Progenitor cell of endocrine pancreas (in vitro differentiated cells): ENCODE data around the gene PTPN9. TPM values are rescaled to one million over a fixed set of nuclear protein-coding genes. Genes with fewer than 3 reads are reported as not detected.

ENCODE experiments used
- DNase-seq: peaks from one replicate; pipeline ENCODE4 v3.0.0; 2021; ENCODE audit warnings: low spot score; ENCODE audit not compliant: unreplicated experiment
- H3K27ac Mint-ChIP-seq: 2 replicates; pipeline ENCODE4 v1.8.0; 2021; ENCODE audit warnings: mild to moderate bottlenecking, moderate library complexity, mixed read lengths
- H3K27me3 Mint-ChIP-seq: 2 replicates; pipeline ENCODE4 v1.8.0; 2021; ENCODE audit warnings: mixed read lengths
- H3K36me3 Mint-ChIP-seq: 2 replicates; pipeline ENCODE4 v1.8.0; 2022; ENCODE audit warnings: mixed read lengths; ENCODE audit not compliant: insufficient read depth
- H3K4me1 Mint-ChIP-seq: 2 replicates; pipeline ENCODE4 v1.8.0; 2021; ENCODE audit warnings: low read depth, mixed read lengths
- H3K4me3 Mint-ChIP-seq: 2 replicates; pipeline ENCODE4 v1.8.0; 2021; ENCODE audit warnings: low read depth, mild to moderate bottlenecking, moderate library complexity, mixed read lengths
- H3K9me3 Mint-ChIP-seq: 2 replicates; pipeline ENCODE4 v1.8.0; 2021; ENCODE audit warnings: low read depth, mixed read lengths
- CTCF ChIP-seq: fragments of 200-600 bp; sonication (generic); IDR thresholded peaks from one replicate; pipeline ENCODE4 v1.5.0; 2021; ENCODE audit warnings: antibody characterized with exemption, mild to moderate bottlenecking; ENCODE audit not compliant: unreplicated experiment
- total RNA-seq: library from RNA; stranded (reverse); gene quantifications from 2 replicates; pipeline ENCODE4 v1.2.1, GENCODE V29; 2021

PTPN9 gene
- total RNA-seq, 1 donor from 2014 or later: 37.1 TPM

- no peak for TF ChIP-seq CTCF
- H3K4me3 Mint-ChIP-seq: no peak overlapping the region
- no peaks in the 10 kb centered on the region for H3K4me1 Mint-ChIP-seq
- H3K9me3 Mint-ChIP-seq: no peaks in the 10 kb centered on the region
- H3K36me3 Mint-ChIP-seq: peaks cover 15% of the 10 kb centered on the region
- no peaks in the 10 kb centered on the region for H3K27me3 Mint-ChIP-seq
- no peak for DNase-seq
- H3K27ac Mint-ChIP-seq: peak overlapping the region; percentile 19
Observed at GRCh38 chr15:75437721-75438120, 141.4 kb downstream of the PTPN9 start.

GRCh38 chr15:75436881-75437280 is 142.2 kb downstream of the PTPN9 start:
- Mint-ChIP-seq H3K36me3 (peaks cover 14% of the 10 kb centered on the region), H3K27ac (peak overlapping the region; percentile 83), H3K4me3 (no peak overlapping the region), H3K9me3 (no peaks in the 10 kb centered on the region), H3K4me1 (peaks cover 1% of the 10 kb centered on the region), H3K27me3 (no peaks in the 10 kb centered on the region)
- no peak for DNase-seq
- no peak for TF ChIP-seq CTCF

- Mint-ChIP-seq H3K4me1 (peaks cover 4% of the 10 kb centered on the region), H3K27me3 (no peaks in the 10 kb centered on the region), H3K4me3 (no peak overlapping the region), H3K36me3 (peaks cover 12% of the 10 kb centered on the region), H3K9me3 (no peaks in the 10 kb centered on the region), H3K27ac (peak overlapping the region; percentile 35)
- no peak for DNase-seq
- TF ChIP-seq CTCF: no peak
Observed at GRCh38 chr15:75431682-75432081, 147.4 kb downstream of the PTPN9 start.

- no peak for DNase-seq
- no peaks in the 10 kb centered on the region for H3K27me3 Mint-ChIP-seq
- peaks cover 13% of the 10 kb centered on the region for H3K36me3 Mint-ChIP-seq
- no peak for TF ChIP-seq CTCF
- H3K9me3 Mint-ChIP-seq: no peaks in the 10 kb centered on the region
- H3K4me3 Mint-ChIP-seq: no peak overlapping the region
- H3K27ac Mint-ChIP-seq: peak overlapping the region; percentile 35
- peaks cover 6% of the 10 kb centered on the region for H3K4me1 Mint-ChIP-seq
Observed at GRCh38 chr15:75431270-75431669, 147.8 kb downstream of the PTPN9 start.

GRCh38 chr15:75430259-75430658 is 148.9 kb downstream of the PTPN9 start:
- H3K27me3 Mint-ChIP-seq: no peaks in the 10 kb centered on the region
- H3K27ac Mint-ChIP-seq: peak overlapping the region; percentile 20
- no peak overlapping the region for H3K4me3 Mint-ChIP-seq
- no peak for TF ChIP-seq CTCF
- DNase-seq: no peak
- peaks cover 14% of the 10 kb centered on the region for H3K4me1 Mint-ChIP-seq
- peaks cover 14% of the 10 kb centered on the region for H3K36me3 Mint-ChIP-seq
- H3K9me3 Mint-ChIP-seq: no peaks in the 10 kb centered on the region
